ENCODE data around the gene TSPAN6.

DNA sequence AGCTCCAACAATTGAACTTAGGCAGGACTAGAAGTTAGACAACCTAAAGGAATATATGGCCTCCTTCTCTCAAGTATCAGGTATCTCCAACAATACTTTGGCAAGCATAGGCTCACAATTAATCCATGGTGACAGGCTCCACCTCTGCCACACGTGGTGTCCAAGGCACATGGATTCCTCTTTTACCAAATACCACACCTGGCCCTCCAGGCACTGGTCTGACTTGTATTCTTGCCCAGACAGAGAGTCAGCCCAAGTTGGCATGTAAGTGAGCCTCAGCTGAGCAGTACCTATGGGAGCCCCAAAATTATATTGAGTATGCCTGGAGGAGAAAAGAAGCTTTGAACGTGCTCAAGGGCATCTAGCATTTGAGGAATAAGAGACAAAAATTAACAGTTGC lies 27.0 kb upstream of the TSPAN6 start:
- TF ChIP-seq POLR2A (IDR thresholded peaks at IDR 0.05) (no peak), POLR2AphosphoS5 (IDR thresholded peaks at IDR 0.05) (no peak)
- TF ChIP-seq, protein P1, sequence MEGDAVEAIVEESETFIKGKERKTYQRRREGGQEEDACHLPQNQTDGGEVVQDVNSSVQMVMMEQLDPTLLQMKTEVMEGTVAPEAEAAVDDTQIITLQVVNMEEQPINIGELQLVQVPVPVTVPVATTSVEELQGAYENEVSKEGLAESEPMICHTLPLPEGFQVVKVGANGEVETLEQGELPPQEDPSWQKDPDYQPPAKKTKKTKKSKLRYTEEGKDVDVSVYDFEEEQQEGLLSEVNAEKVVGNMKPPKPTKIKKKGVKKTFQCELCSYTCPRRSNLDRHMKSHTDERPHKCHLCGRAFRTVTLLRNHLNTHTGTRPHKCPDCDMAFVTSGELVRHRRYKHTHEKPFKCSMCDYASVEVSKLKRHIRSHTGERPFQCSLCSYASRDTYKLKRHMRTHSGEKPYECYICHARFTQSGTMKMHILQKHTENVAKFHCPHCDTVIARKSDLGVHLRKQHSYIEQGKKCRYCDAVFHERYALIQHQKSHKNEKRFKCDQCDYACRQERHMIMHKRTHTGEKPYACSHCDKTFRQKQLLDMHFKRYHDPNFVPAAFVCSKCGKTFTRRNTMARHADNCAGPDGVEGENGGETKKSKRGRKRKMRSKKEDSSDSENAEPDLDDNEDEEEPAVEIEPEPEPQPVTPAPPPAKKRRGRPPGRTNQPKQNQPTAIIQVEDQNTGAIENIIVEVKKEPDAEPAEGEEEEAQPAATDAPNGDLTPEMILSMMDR (IDR thresholded peaks at IDR 0.05): no peak
